ENCODE data around the gene PDE4B.
"Not testable (repeated sequence)": the region's sequence is repeated elsewhere in the genome, so short reads cannot be mapped to it uniquely, and the experiment has no call there.

PDE4B gene

GRCh38 chr1:65997693-65998092 is 205.0 kb downstream of the PDE4B start:
- no peak for DNase-seq

- DNase-seq = no peak
Observed at GRCh38 chr1:65998763-65999583, 206.3 kb downstream of the PDE4B start.

- DNase-seq = peak; percentile 6
Observed at GRCh38 chr1:66000033-66000637, 207.4 kb downstream of the PDE4B start.

- no peak for DNase-seq
Observed at GRCh38 chr1:66003690-66004089, 211.0 kb downstream of the PDE4B start.

GRCh38 chr1:66006534-66006933 is 213.8 kb downstream of the PDE4B start:
- DNase-seq = not testable (repeated sequence)

GRCh38 chr1:66012106-66012784 is 219.6 kb downstream of the PDE4B start:
- no peak for DNase-seq

- DNase-seq = no peak
Observed at GRCh38 chr1:66013371-66013770, 220.7 kb downstream of the PDE4B start.

- DNase-seq = no peak
Observed at GRCh38 chr1:66022904-66023620, 230.4 kb downstream of the PDE4B start.

- no peak for DNase-seq
Observed at GRCh38 chr1:66025188-66025587, 232.5 kb downstream of the PDE4B start.

- DNase-seq = no peak
Observed at GRCh38 chr1:66028035-66028434, 235.3 kb downstream of the PDE4B start.

- no peak for DNase-seq
Observed at GRCh38 chr1:66033781-66034180, 241.1 kb downstream of the PDE4B start.

- DNase-seq = no peak
Observed at GRCh38 chr1:66035616-66036245, 243.0 kb downstream of the PDE4B start.

- DNase-seq = no peak
Observed at GRCh38 chr1:66041654-66042053, 249.0 kb downstream of the PDE4B start.

- DNase-seq = no peak
Observed at GRCh38 chr1:66043186-66043585, 250.5 kb downstream of the PDE4B start.

- DNase-seq = no peak
Observed at GRCh38 chr1:66044912-66045311, 252.2 kb downstream of the PDE4B start.

GRCh38 chr1:66046415-66046814 is 253.7 kb downstream of the PDE4B start:
- DNase-seq = no peak

- DNase-seq = no peak
Observed at GRCh38 chr1:66048011-66048410, 255.3 kb downstream of the PDE4B start.

GRCh38 chr1:66050123-66050522 is 257.4 kb downstream of the PDE4B start:
- DNase-seq = no peak

- no peak for DNase-seq
Observed at GRCh38 chr1:66050633-66051032, 257.9 kb downstream of the PDE4B start.

- no peak for DNase-seq
Observed at GRCh38 chr1:66055092-66055491, 262.4 kb downstream of the PDE4B start.

GRCh38 chr1:66057448-66057847 is 264.8 kb downstream of the PDE4B start:
- not testable (repeated sequence) for DNase-seq

GRCh38 chr1:66058558-66058957 is 265.9 kb downstream of the PDE4B start:
- no peak for DNase-seq

GRCh38 chr1:66067219-66067618 is 274.5 kb downstream of the PDE4B start:
- not testable (repeated sequence) for DNase-seq
